Loucy (cell line): Measurements from ENCODE around the gene SLC43A3.

Experiments
- H2AFZ ChIP-seq: fragments of 200-600 bp; sonication (generic); 2 replicates; pipeline ENCODE4 v1.6.0; 2016; ENCODE audit warnings: antibody characterized with exemption, mild to moderate bottlenecking, low read length, moderate library complexity
- H3F3A ChIP-seq: fragments of 200-600 bp; 2 replicates; pipeline ENCODE4 v1.6.0; 2016; ENCODE audit warnings: antibody characterized with exemption, low read depth, mild to moderate bottlenecking
- H3K27me3 ChIP-seq: fragments of 200-600 bp; sonication (generic); 2 replicates; pipeline ENCODE4 v1.6.1; 2014; ENCODE audit warnings: low read length, mild to moderate bottlenecking; ENCODE audit not compliant: insufficient read depth, poor library complexity, severe bottlenecking
- H3K36me3 ChIP-seq: fragments of 200-600 bp; sonication (generic); 2 replicates; pipeline ENCODE4 v1.6.1; 2016; ENCODE audit warnings: low read length; ENCODE audit not compliant: insufficient read depth
- H3K4me1 ChIP-seq: fragments of 200-600 bp; sonication (generic); 2 replicates; pipeline ENCODE4 v1.5.1; 2014; ENCODE audit warnings: low read length, mild to moderate bottlenecking; ENCODE audit not compliant: insufficient read depth, poor library complexity, severe bottlenecking
- H3K4me2 ChIP-seq: fragments of 200-600 bp; sonication (generic); 2 replicates; pipeline ENCODE4 v1.6.0; 2014; ENCODE audit warnings: antibody characterized with exemption, low read length, low read depth, mild to moderate bottlenecking; ENCODE audit not compliant: poor library complexity, severe bottlenecking
- H3K4me3 ChIP-seq: fragments of 200-600 bp; sonication (generic); 2 replicates; pipeline ENCODE4 v1.5.1; 2014; ENCODE audit warnings: low read length, mild to moderate bottlenecking, mixed read lengths; ENCODE audit not compliant: poor library complexity, severe bottlenecking
- H3K79me2 ChIP-seq: fragments of 200-600 bp; sonication (generic); 2 replicates; pipeline ENCODE4 v1.6.1; 2014; ENCODE audit warnings: low read length; ENCODE audit not compliant: insufficient read depth
- H3K9ac ChIP-seq: fragments of 200-600 bp; sonication (generic); 2 replicates; pipeline ENCODE4 v1.6.0; 2014; ENCODE audit warnings: mild to moderate bottlenecking, low read depth, low read length, moderate library complexity; ENCODE audit not compliant: poor library complexity, severe bottlenecking
- H3K9me2 ChIP-seq: fragments of 200-600 bp; sonication (generic); replicated peaks from 2 replicates; pipeline ENCODE4 v1.6.1; 2016; ENCODE audit warnings: low read depth, low read length, mixed read lengths
- H3K9me3 ChIP-seq: fragments of 200-600 bp; sonication (generic); 2 replicates; pipeline ENCODE4 v1.6.1; 2014; ENCODE audit warnings: mild to moderate bottlenecking, antibody characterized with exemption, low read length, low read depth; ENCODE audit not compliant: insufficient read depth
- H4K20me1 ChIP-seq: fragments of 200-600 bp; sonication (generic); 2 replicates; pipeline ENCODE4 v1.6.0; 2014; ENCODE audit warnings: antibody characterized with exemption, low read length, mild to moderate bottlenecking; ENCODE audit not compliant: insufficient read depth, poor library complexity, severe bottlenecking
- EZH2phosphoT487 ChIP-seq: fragments of 200-600 bp; IDR thresholded peaks from 2 replicates; pipeline ENCODE4 v1.6.1; 2018; ENCODE audit warnings: antibody characterized with exemption, mild to moderate bottlenecking, moderate library complexity, borderline replicate concordance
- TF ChIP-seq, protein P1 (sequence below): fragments of 200-600 bp; sonication (generic); conservative IDR thresholded peaks from 2 replicates; pipeline ENCODE4 v1.5.1; 2014; ENCODE audit warnings: mild to moderate bottlenecking, antibody characterized with exemption, low read length

Gene SLC43A3

DNA sequence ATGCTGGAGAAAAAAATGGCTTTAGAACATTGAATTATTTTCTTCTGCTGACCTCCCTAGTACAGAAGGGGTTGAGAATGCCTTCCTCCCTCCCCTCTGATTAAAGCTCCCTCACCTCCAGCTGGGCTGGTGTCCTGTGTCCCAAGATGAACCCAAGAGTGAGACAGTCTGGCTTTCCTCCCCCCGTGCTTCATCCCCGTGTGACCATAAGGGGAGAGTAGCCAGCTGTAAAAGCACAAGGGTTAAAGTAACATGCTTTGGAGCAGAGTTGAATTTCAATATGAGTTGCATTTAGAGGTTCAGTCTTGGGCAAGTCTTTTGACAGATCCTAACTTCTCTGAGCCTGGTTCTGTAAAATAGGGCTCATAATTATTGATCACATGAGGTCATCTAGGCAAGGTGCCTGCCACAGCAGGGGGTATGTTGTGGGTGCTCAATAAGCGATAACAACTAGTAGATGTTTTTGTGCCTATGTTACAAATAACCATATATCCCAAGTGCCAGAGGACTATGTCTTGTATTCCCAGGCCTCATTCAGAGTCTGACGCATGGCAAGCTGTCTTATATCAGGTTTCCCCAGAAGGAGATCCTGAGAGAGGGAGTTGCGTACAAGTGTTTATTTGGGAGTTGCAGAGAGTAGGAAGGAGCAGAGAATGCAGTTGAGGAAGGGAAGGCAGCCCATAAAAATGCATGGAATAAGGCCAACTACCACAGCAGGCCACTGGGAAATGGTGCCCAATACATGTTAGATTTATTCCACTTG, 40.6 kb downstream of the SLC43A3 start:
- Histone ChIP-seq H3K9me2 (no peaks in the 10 kb centered on the region), H2AFZ (no peak overlapping the region), H3K9ac (no peak overlapping the region), H3K27me3 (no peaks in the 10 kb centered on the region), H3K36me3 (no peaks in the 10 kb centered on the region), H3K4me3 (no peak overlapping the region), H3K9me3 (no peaks in the 10 kb centered on the region), H3K4me1 (peaks cover 8% of the 10 kb centered on the region), H4K20me1 (no peaks in the 10 kb centered on the region), H3K4me2 (no peak overlapping the region), H3K79me2 (no peaks in the 10 kb centered on the region), H3F3A (no peaks in the 10 kb centered on the region)
- TF ChIP-seq, protein P1, sequence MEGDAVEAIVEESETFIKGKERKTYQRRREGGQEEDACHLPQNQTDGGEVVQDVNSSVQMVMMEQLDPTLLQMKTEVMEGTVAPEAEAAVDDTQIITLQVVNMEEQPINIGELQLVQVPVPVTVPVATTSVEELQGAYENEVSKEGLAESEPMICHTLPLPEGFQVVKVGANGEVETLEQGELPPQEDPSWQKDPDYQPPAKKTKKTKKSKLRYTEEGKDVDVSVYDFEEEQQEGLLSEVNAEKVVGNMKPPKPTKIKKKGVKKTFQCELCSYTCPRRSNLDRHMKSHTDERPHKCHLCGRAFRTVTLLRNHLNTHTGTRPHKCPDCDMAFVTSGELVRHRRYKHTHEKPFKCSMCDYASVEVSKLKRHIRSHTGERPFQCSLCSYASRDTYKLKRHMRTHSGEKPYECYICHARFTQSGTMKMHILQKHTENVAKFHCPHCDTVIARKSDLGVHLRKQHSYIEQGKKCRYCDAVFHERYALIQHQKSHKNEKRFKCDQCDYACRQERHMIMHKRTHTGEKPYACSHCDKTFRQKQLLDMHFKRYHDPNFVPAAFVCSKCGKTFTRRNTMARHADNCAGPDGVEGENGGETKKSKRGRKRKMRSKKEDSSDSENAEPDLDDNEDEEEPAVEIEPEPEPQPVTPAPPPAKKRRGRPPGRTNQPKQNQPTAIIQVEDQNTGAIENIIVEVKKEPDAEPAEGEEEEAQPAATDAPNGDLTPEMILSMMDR: no peak
- TF ChIP-seq EZH2phosphoT487: no peak

- Histone ChIP-seq H3K4me3 (no peak within 1 kb of the TSS), H2AFZ (no peak within 1 kb of the TSS), H3K79me2 (no peaks in the 10 kb centered on the region), H4K20me1 (no peaks in the 10 kb centered on the region), H3F3A (no peaks in the 10 kb centered on the region), H3K36me3 (no peaks in the 10 kb centered on the region), H3K9me3 (no peaks in the 10 kb centered on the region), H3K27me3 (no peaks in the 10 kb centered on the region), H3K4me1 (no peaks in the 10 kb centered on the region), H3K4me2 (no peak within 1 kb of the TSS), H3K9me2 (no peaks in the 10 kb centered on the region), H3K9ac (no peak within 1 kb of the TSS)
- TF ChIP-seq, protein P1: no peak
- TF ChIP-seq EZH2phosphoT487: no peak
These were observed 45.9 kb downstream of the SLC43A3 start, which contains the start of gene PRG3 for GRCh38 chr11:57380975-57381374. TSS of gene PRG3 (minus strand) at chr11:57381150. CDS start at chr11:57380708, 442 bp downstream.

- Histone ChIP-seq H2AFZ (no peak overlapping the region), H3F3A (no peaks in the 10 kb centered on the region), H4K20me1 (no peaks in the 10 kb centered on the region), H3K36me3 (no peaks in the 10 kb centered on the region), H3K79me2 (no peaks in the 10 kb centered on the region), H3K4me2 (no peak overlapping the region), H3K4me1 (no peaks in the 10 kb centered on the region), H3K9me3 (no peaks in the 10 kb centered on the region), H3K27me3 (no peaks in the 10 kb centered on the region), H3K9ac (no peak overlapping the region), H3K9me2 (no peaks in the 10 kb centered on the region), H3K4me3 (no peak overlapping the region)
- no peak for TF ChIP-seq EZH2phosphoT487
- TF ChIP-seq, protein P1: no peak
These were observed 47.2 kb downstream of the SLC43A3 start for GRCh38 chr11:57379732-57380131.
